GM12872 (cell line): Measurements from ENCODE around the gene CDH26.

ENCODE experiments used
- TF ChIP-seq, protein P1 (sequence below): IDR thresholded peaks from 3 replicates; pipeline ENCODE4 v1.5.1; 2011; ENCODE audit warnings: low read depth, mild to moderate bottlenecking, low read length, moderate library complexity; ENCODE audit not compliant: insufficient read depth

The CDH26 gene

DNA sequence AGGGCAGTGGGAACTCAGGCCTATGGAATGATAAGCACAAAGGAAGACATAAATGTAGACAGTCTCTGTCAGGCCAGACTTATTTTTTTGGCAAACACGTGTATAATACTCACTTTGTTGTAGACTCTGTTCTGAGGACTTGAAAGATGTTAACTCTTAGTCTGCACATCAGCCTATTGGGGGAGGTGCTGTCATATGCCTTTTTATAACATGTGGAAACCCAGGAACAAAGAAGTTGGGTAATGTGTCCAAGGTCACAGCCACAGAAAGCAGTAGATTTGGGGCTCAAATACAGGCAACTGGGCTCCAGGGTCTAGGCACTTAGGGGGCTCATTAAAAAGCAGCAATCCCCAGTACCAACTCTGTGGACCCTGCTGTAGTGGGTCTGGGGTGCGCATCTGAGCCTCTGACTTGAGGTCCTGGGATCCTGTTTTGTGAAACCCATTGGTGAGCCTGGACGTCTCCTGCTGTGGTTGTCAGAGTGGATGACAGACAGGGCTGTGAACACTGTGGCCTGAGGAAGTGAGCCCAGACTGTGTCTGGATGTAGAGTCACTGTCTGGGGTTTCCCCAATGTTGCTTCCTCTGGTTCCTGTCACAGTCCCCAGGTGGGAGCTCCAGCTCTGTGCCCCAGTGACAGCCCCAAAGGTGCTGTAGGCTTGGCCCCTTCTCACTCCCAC is 50.0 kb downstream of the CDH26 start:
- TF ChIP-seq, protein P1, sequence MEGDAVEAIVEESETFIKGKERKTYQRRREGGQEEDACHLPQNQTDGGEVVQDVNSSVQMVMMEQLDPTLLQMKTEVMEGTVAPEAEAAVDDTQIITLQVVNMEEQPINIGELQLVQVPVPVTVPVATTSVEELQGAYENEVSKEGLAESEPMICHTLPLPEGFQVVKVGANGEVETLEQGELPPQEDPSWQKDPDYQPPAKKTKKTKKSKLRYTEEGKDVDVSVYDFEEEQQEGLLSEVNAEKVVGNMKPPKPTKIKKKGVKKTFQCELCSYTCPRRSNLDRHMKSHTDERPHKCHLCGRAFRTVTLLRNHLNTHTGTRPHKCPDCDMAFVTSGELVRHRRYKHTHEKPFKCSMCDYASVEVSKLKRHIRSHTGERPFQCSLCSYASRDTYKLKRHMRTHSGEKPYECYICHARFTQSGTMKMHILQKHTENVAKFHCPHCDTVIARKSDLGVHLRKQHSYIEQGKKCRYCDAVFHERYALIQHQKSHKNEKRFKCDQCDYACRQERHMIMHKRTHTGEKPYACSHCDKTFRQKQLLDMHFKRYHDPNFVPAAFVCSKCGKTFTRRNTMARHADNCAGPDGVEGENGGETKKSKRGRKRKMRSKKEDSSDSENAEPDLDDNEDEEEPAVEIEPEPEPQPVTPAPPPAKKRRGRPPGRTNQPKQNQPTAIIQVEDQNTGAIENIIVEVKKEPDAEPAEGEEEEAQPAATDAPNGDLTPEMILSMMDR, result no peak

GRCh38 chr20:60009318-60009717 is 51.1 kb downstream of the CDH26 start:
- TF ChIP-seq, protein P1, result no peak

DNA sequence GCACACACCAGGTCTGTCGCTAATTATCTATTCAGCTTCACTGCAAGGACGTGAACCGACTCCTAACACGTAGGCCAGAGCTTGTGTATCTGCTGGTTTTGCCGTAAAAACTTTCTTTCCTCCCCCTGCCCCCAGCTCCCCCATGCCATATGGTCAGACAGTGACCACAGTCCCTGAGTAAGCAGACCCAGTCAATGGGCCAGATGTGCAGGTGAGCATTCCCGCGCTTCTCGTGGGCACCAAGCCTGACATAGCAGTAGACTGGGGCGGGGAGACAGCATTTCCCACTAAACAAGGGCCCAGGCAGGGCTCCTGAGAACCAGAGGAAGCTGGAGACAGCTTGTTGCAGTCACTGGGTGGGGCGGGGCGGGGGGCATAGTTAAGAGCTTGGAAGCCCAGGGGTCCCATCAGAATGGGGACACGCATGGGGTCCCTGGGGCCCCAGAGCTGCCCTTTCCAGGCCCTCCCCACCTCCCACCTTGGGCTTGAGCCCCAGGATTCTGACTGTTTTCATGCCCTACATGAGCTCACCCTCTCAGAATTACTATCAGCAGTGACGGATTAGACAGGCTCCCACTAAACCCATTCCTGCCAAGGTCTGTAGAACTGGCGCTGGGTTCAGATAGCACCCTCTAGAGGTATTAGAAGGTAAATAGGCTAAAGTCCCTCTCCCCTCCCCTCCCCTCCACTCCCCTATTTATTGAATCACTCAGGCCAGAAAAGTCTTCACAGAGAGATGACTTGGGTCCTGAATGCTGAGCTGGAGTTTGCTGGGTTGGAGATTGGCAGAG is 51.8 kb downstream of the CDH26 start:
- TF ChIP-seq, protein P1, result peak; percentile 28; the same call in 1 of the 3 replicates

- TF ChIP-seq, protein P1, result no peak
These were observed 52.7 kb downstream of the CDH26 start for GRCh38 chr20:60010689-60011458.

- TF ChIP-seq, protein P1, result no peak
These were observed 53.6 kb downstream of the CDH26 start for GRCh38 chr20:60011512-60012507.

GRCh38 chr20:60013296-60014139 is 55.3 kb downstream of the CDH26 start:
- TF ChIP-seq, protein P1, result no peak
